NCI-H128 (cell line): ENCODE data around the gene ADD2.
"Not testable (repeated sequence)": the region's sequence is repeated elsewhere in the genome, so short reads cannot be mapped to it uniquely, and the experiment has no call there.

Experiments used
- DNase-seq: peaks from one replicate; lab custom pipeline; 2025; ENCODE audit not compliant: unreplicated experiment; lab: John Stamatoyannopoulos, UW

The ADD2 gene

GRCh38 chr2:70767699-70768589, at the start of gene ADD2:
TSS of gene ADD2 (minus strand) at chr2:70768200. CDS start at chr2:70706408, 61,792 bp downstream.
- DNase-seq = peak; percentile 53

DNA sequence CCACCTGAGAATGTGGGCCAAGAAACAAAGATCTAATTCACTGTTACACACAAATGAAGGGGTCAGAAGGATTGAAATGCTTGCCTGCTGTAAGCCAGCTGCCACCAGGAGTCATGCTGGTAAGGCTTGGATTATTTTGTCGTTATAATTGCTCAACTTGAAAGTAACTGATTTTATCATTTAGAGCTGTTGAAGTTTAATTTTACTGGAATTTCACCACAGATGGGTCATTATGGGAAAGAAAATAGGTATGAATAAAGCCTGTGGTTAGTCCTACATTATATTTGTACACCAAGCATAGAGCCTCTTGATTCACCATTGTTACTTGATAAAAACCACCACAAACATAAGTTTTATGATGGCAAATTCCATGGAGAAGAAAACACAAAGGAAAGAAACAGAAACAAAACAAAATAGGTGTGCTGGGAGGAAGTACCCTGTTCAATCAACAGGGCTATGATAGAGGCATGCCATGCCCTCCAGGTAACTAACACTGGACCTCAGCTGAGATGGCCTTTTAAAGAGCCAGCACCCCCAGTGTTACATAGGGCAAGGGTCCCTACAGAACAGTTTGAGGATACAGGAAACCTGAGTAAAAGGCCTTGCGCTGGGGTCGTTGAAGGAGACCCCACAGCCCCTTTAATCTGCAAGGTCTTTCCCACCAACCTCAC, 49.4 kb upstream of the ADD2 start:
- no peak for DNase-seq

- no peak for DNase-seq
Observed at GRCh38 chr2:70816726-70817125, 48.7 kb upstream of the ADD2 start.

DNA sequence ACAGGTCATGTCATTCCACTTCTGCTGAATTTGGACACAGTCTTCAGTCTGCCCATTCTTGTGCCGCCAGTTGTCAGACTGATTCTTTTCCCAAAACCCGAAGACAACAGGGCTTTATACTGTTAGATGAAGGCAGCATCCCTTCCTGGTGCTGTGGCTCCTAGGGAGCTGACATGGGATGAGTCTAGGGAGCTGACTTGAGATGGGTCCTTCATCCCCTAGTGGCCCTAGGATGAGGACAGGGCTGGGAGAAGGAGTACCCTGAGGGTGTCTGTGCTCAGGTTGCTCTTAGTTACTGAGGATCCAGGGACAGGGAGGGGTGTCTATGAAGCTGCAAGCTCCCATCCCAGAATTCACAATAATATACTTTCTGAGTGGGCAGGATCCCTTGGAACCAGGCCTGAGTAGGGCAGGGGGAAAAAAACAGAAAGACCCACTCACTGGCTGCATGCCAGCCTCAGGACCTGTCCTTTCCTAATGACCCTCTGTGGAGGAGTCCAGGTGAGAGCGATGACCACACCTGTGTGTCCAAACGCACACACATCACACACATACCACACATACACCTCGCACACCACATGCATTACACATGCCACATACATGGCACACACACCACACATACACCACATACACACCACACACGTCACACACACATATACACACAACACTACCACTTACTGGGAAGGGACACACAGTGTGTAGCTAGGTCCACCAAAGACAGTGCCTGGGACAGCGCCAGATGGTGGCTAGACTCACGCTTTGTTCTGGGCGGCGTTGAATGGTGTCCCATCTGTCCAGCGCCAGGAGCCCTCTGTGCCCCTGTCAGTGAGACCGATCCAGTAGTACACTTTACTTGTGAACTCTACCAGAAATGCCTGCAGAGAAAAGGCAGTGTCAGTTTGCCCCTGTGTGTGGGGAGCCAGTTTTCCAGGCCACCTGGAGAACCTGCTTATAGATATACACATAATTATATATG, 41.3 kb upstream of the ADD2 start:
- DNase-seq = no peak

GRCh38 chr2:70807828-70808118, 39.8 kb upstream of the ADD2 start:
- DNase-seq = no peak

GRCh38 chr2:70807102-70807827, 39.3 kb upstream of the ADD2 start:
- DNase-seq = no peak

GRCh38 chr2:70806620-70807019, 38.6 kb upstream of the ADD2 start:
- no peak for DNase-seq

GRCh38 chr2:70806013-70806412, 38.0 kb upstream of the ADD2 start:
- peak; percentile 4 for DNase-seq

- no peak for DNase-seq
Observed at GRCh38 chr2:70801607-70802263, 33.7 kb upstream of the ADD2 start.

DNA sequence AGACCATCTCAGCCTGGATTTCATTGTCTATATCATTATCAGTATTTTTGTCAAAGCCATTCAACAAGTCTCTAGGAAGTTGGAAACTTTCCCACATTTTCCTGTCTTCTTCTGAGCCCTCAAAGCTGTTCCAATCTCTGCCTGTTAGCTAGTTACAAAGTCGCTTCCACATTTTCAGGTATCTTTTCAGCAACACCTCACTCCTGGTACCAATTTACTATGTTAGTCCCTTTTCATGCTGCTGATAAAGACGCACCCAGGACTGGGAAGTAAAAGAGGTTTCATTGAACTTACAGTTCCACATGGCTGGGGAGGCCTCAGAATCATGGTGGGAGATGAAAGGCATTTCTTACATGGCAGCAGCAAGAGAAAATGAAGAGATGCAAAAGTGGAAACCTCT, 31.7 kb upstream of the ADD2 start:
- no peak for DNase-seq

GRCh38 chr2:70797996-70798395, 30.0 kb upstream of the ADD2 start:
- not testable (repeated sequence) for DNase-seq

DNA sequence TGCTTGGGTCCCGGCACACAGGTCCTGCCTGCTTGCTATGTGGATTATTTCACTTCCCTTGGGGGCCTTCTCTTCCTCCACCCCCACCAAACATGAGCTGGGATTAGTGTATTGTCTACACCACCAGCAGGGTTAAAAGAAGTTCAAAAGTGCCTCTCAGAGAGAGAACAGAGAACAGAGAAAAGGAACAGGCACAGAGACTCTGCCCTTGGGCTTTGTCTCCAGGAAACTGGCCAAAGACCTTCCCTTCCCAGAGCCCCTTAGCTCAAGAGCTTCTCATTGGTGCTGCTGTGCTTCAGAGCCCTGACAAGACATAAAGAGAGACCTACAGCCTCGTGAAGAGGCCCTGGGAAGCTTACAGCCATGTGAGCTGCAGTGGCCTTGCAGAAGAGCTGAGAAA, 29.5 kb upstream of the ADD2 start:
- no peak for DNase-seq

- DNase-seq = no peak
Observed at GRCh38 chr2:70796262-70796661, 28.3 kb upstream of the ADD2 start.

DNA sequence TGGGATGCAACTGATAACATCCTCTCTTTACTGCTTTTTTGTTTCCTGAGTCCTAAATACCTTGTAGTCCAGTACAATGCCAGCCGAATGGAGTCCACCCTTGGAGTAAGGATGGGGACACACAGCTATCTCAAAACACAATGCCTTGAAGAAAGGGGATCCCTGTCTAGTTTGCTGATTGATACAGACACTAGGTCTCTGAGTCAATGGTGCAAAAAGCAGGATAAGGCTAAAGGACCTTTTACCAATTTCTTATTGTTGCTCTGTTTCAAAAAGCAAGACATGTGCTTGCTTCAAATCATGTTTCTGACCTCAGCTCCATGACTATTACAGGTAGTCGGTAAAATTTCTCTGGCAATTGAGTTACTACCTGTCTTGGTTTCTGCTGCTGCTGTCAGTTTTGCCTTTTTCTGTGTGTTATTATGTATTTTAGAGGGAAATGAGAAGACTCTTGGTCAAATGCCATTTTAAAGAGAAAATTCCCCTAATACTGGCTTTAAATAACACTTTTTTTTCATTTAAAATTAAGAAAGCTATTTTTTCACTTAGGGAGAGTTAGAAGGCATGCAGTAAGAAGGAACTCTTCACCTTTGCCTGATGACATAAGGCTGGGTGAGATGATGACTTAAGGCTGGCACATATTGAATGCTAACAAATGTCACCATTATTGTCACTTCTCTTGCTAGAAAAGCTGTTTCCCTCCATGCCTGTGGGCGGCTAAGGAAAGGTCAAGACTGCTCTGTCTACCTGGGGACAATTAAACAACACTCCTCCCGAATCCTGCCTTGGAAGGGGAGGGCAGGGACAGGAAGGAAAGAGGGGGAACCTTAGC, 27.4 kb upstream of the ADD2 start:
- no peak for DNase-seq

- DNase-seq = no peak
Observed at GRCh38 chr2:70793450-70793849, 25.4 kb upstream of the ADD2 start.

DNA sequence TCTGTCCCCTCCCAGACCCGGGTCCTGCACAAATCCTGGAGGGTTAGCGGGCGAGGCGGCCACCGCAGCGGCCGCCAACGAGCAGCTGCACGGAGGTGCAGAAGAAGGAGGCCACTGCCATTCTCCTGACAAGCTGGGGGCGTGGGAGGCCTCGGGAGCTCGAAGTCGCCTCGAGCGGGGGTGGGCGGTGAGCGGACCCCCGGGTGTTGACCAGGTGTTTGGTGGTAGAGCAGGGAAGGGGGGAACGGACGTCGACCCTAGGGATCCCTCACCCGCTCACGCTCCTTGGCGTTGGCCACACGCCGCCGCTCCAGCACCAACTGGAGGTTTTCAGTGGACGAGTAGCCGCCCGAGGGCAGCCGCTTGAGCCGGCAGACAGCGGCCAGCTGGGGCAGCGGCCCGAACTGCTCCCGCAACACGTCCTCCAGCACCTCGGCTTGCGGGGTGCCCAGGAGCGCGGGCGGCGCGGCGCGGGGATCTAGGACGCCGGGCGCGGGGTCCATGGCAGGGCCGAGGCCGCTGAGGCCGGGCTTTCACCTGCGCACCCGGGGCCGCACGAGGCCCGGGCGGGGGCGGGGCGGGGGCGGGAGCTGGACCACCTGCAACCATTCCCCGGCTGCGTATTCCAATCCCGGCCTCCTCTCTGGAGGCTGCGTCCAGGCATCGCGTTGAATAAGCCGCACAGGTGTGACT, 22.3 kb upstream of the ADD2 start, which contains the start of gene FIGLA:
Gene FIGLA, minus strand, starts transcription at position 508 of the 693 bp plus-strand sequence. Its CDS starts 5 bp downstream, at position 503.
- DNase-seq = no peak

DNA sequence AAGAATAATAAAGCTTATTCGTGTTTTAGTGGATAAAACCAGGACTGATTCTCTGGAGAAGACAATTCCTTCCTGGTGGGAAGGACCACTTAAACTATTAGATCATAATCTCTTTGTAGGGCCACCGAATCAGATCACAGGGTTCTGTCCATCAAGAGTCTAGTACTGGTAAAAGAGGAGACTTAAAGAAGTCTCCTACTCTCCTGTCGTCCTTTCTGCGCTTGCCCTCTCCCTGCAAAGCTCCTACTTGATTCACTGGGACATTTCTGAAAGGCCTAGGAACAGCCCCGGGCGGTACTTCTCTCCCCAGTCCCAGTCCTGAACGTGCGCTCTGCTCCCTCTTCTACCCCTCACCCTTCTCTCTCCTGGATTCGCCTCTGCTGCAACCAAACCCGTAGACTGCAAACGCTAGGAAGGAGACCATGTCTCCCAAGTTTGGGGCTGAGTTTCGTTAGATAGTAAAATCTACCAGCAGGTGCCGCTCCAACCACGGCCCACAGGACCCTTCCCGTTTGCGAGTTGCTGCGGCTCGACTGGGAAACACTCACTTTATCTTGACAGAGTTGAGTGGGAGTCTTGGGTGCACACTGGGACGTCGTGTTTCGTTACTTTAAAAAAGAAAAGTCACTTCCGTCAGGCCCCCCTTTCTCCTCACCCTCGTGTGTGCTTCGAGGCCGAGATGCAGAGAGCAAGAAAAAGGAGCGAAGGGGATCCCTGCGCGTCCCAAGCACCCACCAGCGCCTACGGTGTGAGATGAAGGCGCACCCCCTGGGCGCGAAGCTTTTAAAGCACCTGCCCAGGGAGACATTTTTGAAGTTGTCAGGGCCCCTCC, 21.5 kb upstream of the ADD2 start:
- DNase-seq = peak; percentile 45
